Amygdala (tissue), 56 donors: ENCODE results near the gene NSG1.
"Not testable (repeated sequence)": the region's sequence is repeated elsewhere in the genome, so short reads cannot be mapped to it uniquely, and the experiment has no call there.

ENCODE experiments used
- DNase-seq, 56 donors: peaks; one replicate each; lab custom pipeline; 2025; lab: John Stamatoyannopoulos, UW

NSG1 gene

GRCh38 chr4:4415107-4415805 is 28.4 kb downstream of the NSG1 start:
- no peak for DNase-seq

DNA sequence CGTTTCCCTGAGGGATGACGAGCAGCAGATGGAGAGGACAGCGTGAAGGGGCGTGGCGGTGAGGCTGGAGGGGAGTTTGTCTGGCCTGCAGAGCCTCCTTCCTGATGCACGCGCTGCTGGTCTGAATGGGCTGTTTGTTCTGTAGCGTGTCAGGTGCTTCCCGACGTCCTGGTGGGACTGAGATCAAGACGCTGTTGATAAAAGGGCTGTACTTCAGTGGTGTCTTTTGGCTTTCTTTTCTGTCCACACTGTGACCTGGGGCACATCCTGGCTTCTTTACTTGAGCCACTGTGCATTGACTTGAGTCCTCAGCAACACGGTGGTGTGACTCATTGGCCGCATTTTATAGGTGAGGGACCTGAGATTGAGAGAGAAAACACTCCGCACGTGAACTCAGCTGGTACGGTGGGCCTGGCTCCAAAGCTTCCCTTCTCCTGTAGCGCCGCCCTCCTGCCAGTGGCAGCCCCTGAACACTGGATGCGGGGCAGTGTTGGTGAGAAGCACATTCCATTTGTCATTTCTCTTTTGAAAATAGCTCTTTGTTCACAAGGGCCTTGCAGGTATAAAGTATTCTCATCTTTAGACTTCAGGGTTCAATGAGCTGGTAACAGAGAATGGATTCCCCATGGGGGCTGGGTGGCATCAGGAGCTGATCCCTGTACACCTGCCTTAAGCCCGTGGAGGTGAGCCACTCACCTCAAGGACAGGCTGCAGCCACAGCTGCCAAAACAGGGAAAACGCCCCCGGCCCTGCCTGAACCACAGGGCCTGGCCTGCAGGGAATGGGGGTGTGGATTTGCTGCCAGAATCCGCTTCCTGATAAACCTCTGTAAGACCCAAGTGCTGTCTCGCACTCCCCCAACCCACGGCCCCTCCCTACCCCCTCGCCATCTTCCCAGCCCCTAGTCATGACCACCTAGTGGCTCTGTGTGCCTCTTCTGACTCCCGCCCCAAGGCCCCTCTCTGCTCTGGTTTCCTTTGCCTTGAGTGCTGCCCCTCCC is 29.2 kb downstream of the NSG1 start:
- DNase-seq: no peak

GRCh38 chr4:4416981-4417380 is 30.1 kb downstream of the NSG1 start:
- DNase-seq: no peak

- DNase-seq: no peak
Measured at GRCh38 chr4:4417886-4418285, 31.0 kb downstream of the NSG1 start.

GRCh38 chr4:4418676-4419390 is 31.9 kb downstream of the NSG1 start:
- DNase-seq: no peak

GRCh38 chr4:4419896-4420295 is 33.0 kb downstream of the NSG1 start:
- DNase-seq: no peak

DNA sequence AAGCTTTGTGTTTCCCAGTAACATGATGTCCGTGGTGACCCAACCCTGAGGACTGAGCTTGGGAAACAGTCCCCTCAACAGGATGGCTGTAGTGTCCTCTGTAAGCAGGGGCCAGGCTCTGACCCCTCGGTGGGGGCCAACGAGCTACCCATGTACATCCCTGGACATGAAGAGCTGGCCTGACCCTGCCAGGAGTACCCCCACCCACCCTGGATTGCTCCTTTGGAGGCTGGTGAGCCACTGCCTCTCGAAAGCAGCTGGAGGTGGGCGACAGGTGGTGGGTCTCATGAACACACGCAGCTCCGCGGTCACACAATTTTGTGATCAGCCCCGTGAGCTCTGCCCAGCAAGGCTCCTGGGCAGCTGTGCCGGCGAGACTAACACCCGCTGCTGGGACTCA is 33.5 kb downstream of the NSG1 start:
- DNase-seq: no peak

GRCh38 chr4:4421356-4421755 is 34.5 kb downstream of the NSG1 start:
- DNase-seq: no peak

- DNase-seq: not testable (repeated sequence)
Measured at GRCh38 chr4:4422117-4422516, 35.2 kb downstream of the NSG1 start.

DNA sequence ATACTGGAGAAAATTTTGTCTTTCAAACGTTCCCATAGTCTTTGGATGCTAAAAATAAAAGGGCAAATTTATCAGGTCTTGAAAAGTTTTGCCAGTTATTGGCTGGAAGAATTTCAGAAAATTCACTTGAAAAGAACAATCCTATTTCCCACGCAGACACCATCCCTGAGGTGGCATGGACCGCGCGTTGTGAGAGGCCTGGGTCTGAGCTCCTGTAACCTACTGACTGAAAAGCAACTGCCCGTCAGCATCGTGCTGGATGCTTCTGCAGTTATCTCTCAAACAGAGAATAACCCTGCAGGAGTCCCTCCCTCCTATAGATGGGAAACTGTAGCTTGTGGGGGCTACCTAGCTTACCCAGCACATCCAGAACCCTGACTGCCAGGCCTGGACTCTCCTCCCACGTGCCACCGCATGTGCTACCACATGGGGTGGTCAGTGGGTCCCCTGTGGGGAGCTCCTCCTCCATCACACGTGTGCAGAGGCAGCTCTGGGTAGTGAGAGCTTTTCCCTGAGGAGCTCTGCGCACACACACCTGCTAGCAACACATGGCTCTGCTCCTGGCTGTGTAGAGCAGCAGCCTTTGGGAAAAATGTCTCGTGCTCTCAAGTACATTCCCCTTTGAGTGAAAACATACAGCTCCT is 36.1 kb downstream of the NSG1 start:
- no peak for DNase-seq

- DNase-seq: no peak
Measured at GRCh38 chr4:4423706-4424498, 37.0 kb downstream of the NSG1 start.

- no peak for DNase-seq
Measured at GRCh38 chr4:4424499-4425115, 37.7 kb downstream of the NSG1 start.

GRCh38 chr4:4425119-4425690 is 38.3 kb downstream of the NSG1 start:
- DNase-seq: no peak

DNA sequence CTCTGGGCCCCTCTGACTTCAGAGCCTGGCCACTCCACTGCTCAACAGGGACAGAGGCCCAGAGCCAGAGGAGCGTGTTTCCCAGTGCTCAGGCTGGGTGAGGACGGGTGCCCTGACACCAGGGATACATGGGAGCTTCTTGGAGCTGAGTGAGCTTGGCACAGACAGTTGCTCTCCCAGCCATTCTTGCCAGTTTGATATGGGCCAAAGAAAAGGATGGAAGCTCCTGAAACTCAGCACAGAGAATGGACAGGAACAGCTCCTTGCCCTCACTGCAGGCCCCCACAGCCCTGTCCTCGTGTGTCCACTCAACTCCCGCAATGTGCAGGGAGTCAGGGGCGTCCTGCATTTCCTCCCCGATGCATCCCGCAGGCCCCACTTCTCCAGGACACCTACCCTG is 38.8 kb downstream of the NSG1 start:
- no peak for DNase-seq

DNA sequence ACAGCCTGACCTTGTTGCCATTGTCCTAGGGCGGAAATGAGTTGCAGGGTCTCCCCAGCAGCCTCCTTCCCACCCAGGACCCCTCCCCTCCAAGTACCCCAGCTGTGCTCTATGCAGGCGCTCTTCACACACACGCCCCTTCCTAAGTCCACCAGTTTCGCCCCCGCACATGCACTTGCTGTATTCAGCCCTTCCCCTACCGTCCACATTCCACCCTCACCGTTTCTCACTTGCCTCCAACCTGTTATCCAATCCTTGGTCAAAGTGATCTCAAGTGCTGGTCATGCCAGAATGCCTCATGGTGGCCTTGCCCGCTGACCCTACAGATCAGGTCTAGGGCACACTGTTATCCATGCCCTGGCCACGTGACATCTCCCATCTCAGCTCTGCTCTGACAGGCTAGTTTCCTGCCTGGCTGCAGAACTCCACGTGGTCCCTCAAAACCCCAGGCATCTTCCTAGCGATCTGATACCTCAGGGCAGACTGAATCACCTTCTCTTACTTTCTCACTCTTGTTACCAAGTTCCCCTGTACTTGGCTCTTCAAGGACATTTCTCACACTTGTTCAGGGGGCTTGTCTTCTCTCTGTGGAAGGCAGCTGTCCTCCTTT is 39.7 kb downstream of the NSG1 start:
- no peak for DNase-seq

- DNase-seq: no peak
Measured at GRCh38 chr4:4427121-4427870, 40.4 kb downstream of the NSG1 start.

GRCh38 chr4:4427886-4428285 is 41.0 kb downstream of the NSG1 start:
- no peak for DNase-seq
